SK-N-SH (cell line): ENCODE data around the gene TTK. TPM values are rescaled to one million over a fixed set of nuclear protein-coding genes. Genes with fewer than 3 reads are reported as not detected.

Experiments used
- CTCF ChIA-PET: fragments of 300-600, 350-600 bp; formaldehyde crosslinking; extraction: SDS; loops from one replicate; lab custom pipeline; 2021; lab: Yijun Ruan, JAX
- POLR2A ChIA-PET: fragments of 350-600 bp; sonication (Branson Sonifier 250); formaldehyde crosslinking; extraction: SDS; loops from one replicate; lab custom pipeline; 2020; ENCODE audit warnings: antibody characterized with exemption, inconsistent platforms; lab: Yijun Ruan, JAX
- DNase-seq: peaks from one replicate; pipeline ENCODE4 v3.0.0; 2012
- H2AFZ ChIP-seq: fragments of 200-600 bp; sonication (generic); 2 replicates; pipeline ENCODE4 v1.8.1; 2016; ENCODE audit warnings: antibody characterized with exemption, mild to moderate bottlenecking, low read depth
- H3F3A ChIP-seq: fragments of 200-600 bp; sonication (generic); replicated peaks from 2 replicates; pipeline ENCODE3; 2016; ENCODE audit warnings: antibody characterized with exemption, mild to moderate bottlenecking; ENCODE audit not compliant: insufficient read depth
- H3K27ac ChIP-seq, 2 experiments: fragments of 200-500 bp in 1 of 2; fragments of 200-600 bp in 1 of 2; sonication (Bioruptor generic) in 1 of 2; sonication (generic), shearing (Covaris generic) in 1 of 2; 2 replicates each; pipeline versions ENCODE4 v1.5.1 to v1.6.1; 2014 to 2016; ENCODE audit warnings: low read depth in 2 of 2, inconsistent platforms in 1 of 2, low read length in 1 of 2, mild to moderate bottlenecking in 1 of 2, mixed read lengths in 1 of 2
- H3K27me3 ChIP-seq: fragments of 200-600 bp; sonication (generic), shearing (Covaris generic); 2 replicates; pipeline ENCODE4 v1.6.1; 2016; ENCODE audit warnings: mixed run types; ENCODE audit not compliant: insufficient read depth
- H3K36me3 ChIP-seq, 2 experiments: fragments of 200-500 bp in 1 of 2; fragments of 200-600 bp in 1 of 2; sonication (Bioruptor generic) in 1 of 2; sonication (generic) in 1 of 2; replicated peaks in 1 of 2; 2 replicates each; pipeline versions ENCODE3 to v1.5.1; 2014 to 2016; ENCODE audit warnings: low read length in 1 of 2, mild to moderate bottlenecking in 1 of 2; ENCODE audit not compliant: insufficient read depth in 2 of 2, control insufficient read depth in 1 of 2
- H3K4me1 ChIP-seq, 2 experiments: fragments of 200-500 bp in 1 of 2; fragments of 200-600 bp in 1 of 2; sonication (Bioruptor generic) in 1 of 2; sonication (generic), shearing (Covaris generic) in 1 of 2; 2 replicates each; pipeline versions ENCODE4 v1.5.1 to v1.6.1; 2014 to 2016; ENCODE audit warnings: low read depth in 1 of 2, low read length in 1 of 2, mixed run types in 1 of 2; ENCODE audit not compliant: insufficient read depth in 2 of 2, control insufficient read depth in 1 of 2
- H3K4me2 ChIP-seq: fragments of 200-600 bp; sonication (generic), shearing (Covaris generic); 2 replicates; pipeline ENCODE4 v1.6.1; 2017; ENCODE audit warnings: mixed run types
- H3K4me3 ChIP-seq, 2 experiments: fragments of 200-500 bp in 1 of 2; fragments of 200-600 bp in 1 of 2; sonication (Bioruptor generic) in 1 of 2; sonication (generic), shearing (Covaris generic) in 1 of 2; 2 replicates each; pipeline versions ENCODE4 v1.5.1 to v1.8.1; 2014 to 2016; ENCODE audit warnings: low read depth in 2 of 2, inconsistent platforms in 1 of 2, low read length in 1 of 2, mild to moderate bottlenecking in 1 of 2, mixed read lengths in 1 of 2, moderate library complexity in 1 of 2
- H3K79me2 ChIP-seq: fragments of 200-600 bp; sonication (generic); 2 replicates; pipeline ENCODE4 v1.8.1; 2017; ENCODE audit warnings: mild to moderate bottlenecking; ENCODE audit not compliant: insufficient read depth
- H3K9ac ChIP-seq: fragments of 200-600 bp; sonication (generic); 2 replicates; pipeline ENCODE4 v1.6.1; 2017; ENCODE audit warnings: mixed run types
- H3K9me2 ChIP-seq: fragments of 200-600 bp; sonication (generic); 2 replicates; pipeline ENCODE4 v1.6.1; 2017; ENCODE audit warnings: mixed run types
- H3K9me3 ChIP-seq: fragments of 200-600 bp; sonication (generic); 2 replicates; pipeline ENCODE4 v1.6.1; 2017; ENCODE audit warnings: mixed run types, mild to moderate bottlenecking, moderate library complexity
- H4K20me1 ChIP-seq: fragments of 200-600 bp; sonication (generic); 2 replicates; pipeline ENCODE4 v1.6.1; 2017; ENCODE audit warnings: mild to moderate bottlenecking, mixed run types; ENCODE audit not compliant: insufficient read depth
- FOSL2 ChIP-seq: IDR thresholded peaks from 2 replicates; pipeline ENCODE4 v1.4.0; 2012; ENCODE audit warnings: low read depth, mild to moderate bottlenecking, moderate library complexity, borderline replicate concordance
- FOXM1 ChIP-seq: IDR thresholded peaks from 2 replicates; pipeline ENCODE4 v1.4.0; 2012; ENCODE audit warnings: low read depth, mild to moderate bottlenecking
- JUND ChIP-seq: IDR thresholded peaks from 2 replicates; pipeline ENCODE4 v1.4.0; 2012
- MEF2A ChIP-seq: IDR thresholded peaks from 2 replicates; pipeline ENCODE4 v1.4.0; 2012; ENCODE audit warnings: low read depth, borderline replicate concordance
- MXI1 ChIP-seq: IDR thresholded peaks from 2 replicates; pipeline ENCODE4 v1.6.1; 2012; ENCODE audit warnings: mild to moderate bottlenecking, low read depth, low read length, improper control_type of control experiment
- RCOR1 ChIP-seq: fragments of 150-350 bp; IDR thresholded peaks from 2 replicates; pipeline ENCODE4 v1.6.1; 2017; ENCODE audit warnings: antibody characterized with exemption, low read length
- TCF12 ChIP-seq: IDR thresholded peaks from 2 replicates; pipeline ENCODE4 v1.4.0; 2012
- TEAD4 ChIP-seq: IDR thresholded peaks from 2 replicates; pipeline ENCODE4 v1.4.0; 2012; ENCODE audit warnings: mild to moderate bottlenecking, borderline replicate concordance; ENCODE audit not compliant: insufficient read depth
- WGBS: methylation state at CpG from one replicate; pipeline ENCODE4 v1.1.6; 2017; ENCODE audit warnings: low lambda C conversion rate; 5-methylcytosine and 5-hydroxymethylcytosine counted together
- polyA plus RNA-seq, 3 experiments: library from polyadenylated mRNA; depleted of rRNA; stranded (reverse); fragments of >200 nt; gene quantifications; 2 replicates each; pipeline ENCODE4 v1.2.3, GENCODE V29; 2012
- TF ChIP-seq, protein P1 (sequence below): IDR thresholded peaks from 2 replicates; pipeline ENCODE4 v1.4.0; 2012; ENCODE audit warnings: low read depth
- TF ChIP-seq, protein P2 (sequence below): fragments of 150-350 bp; IDR thresholded peaks from 2 replicates; pipeline ENCODE4 v1.6.1; 2017; ENCODE audit warnings: antibody characterized with exemption, low read length, low read depth, borderline replicate concordance
- TF ChIP-seq, protein P3 (sequence below): IDR thresholded peaks from 2 replicates; pipeline ENCODE4 v1.6.1; 2012; ENCODE audit warnings: mild to moderate bottlenecking, low read depth, low read length, moderate library complexity
- TF ChIP-seq, protein P4 (sequence below): IDR thresholded peaks from 2 replicates; pipeline ENCODE4; 2012

TTK gene
- polyA plus RNA-seq, 1 of the 3 experiments (the other 2 are of a cell fraction), result 3.6 TPM

DNA sequence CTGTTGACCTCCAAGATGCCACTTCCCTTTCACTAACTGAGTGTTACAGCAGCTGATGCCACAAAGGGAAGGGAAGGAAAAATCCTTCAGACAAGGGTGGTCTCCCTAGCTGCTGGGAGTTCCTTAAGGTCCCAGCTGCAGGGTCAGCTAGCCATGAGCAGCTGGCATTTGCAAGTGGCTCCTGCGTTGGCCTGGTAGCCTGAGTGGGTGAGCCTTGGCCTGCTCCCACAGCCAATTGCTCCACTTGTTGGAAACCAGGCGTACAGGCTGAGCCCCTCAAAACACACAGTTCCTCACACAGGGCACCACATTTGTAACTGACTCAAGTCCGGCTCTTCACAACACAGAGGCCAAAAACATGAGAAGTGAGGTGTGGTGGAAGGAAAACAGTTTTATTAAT is 16.7 kb downstream of the TTK start:
- Histone ChIP-seq H3K79me2 (0 out of 2 replicates have a peak, but pooled peaks cover 8% of the 10 kb centered on the region), H3K9ac (no peak overlapping the region), H3K27ac (peak overlapping the region; percentile 39 to 74; a peak in 3 of 4 replicates), H3K9me3 (no peaks in the 10 kb centered on the region), H3K27me3 (no peaks in the 10 kb centered on the region), H4K20me1 (no peaks in the 10 kb centered on the region), H3K36me3 (peaks cover 7 to 19% of the 10 kb centered on the region in 2 experiments), H3K4me1 (peaks cover 2 to 10% of the 10 kb centered on the region in 2 experiments; a peak in 3 of 4 replicates), H2AFZ (peak overlapping the region; percentile 57; the same call in 1 of the 2 replicates), H3K4me2 (no peak overlapping the region), H3K9me2 (no peaks in the 10 kb centered on the region), H3K4me3 (no peak overlapping the region), H3F3A (peaks cover 9% of the 10 kb centered on the region)
- ChIA-PET POLR2A (no interaction called here), CTCF (no interaction called here)
- 100% methylated on average over 2 of the region's 3 CpGs for WGBS
- DNase-seq, result no peak
- TF ChIP-seq RCOR1 (no peak), FOSL2 (no peak), MXI1 (no peak), TEAD4 (no peak)
- TF ChIP-seq, protein P1, sequence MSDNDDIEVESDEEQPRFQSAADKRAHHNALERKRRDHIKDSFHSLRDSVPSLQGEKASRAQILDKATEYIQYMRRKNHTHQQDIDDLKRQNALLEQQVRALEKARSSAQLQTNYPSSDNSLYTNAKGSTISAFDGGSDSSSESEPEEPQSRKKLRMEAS, result no peak
- TF ChIP-seq, protein P2, sequence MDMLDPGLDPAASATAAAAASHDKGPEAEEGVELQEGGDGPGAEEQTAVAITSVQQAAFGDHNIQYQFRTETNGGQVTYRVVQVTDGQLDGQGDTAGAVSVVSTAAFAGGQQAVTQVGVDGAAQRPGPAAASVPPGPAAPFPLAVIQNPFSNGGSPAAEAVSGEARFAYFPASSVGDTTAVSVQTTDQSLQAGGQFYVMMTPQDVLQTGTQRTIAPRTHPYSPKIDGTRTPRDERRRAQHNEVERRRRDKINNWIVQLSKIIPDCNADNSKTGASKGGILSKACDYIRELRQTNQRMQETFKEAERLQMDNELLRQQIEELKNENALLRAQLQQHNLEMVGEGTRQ, result no peak

DNA sequence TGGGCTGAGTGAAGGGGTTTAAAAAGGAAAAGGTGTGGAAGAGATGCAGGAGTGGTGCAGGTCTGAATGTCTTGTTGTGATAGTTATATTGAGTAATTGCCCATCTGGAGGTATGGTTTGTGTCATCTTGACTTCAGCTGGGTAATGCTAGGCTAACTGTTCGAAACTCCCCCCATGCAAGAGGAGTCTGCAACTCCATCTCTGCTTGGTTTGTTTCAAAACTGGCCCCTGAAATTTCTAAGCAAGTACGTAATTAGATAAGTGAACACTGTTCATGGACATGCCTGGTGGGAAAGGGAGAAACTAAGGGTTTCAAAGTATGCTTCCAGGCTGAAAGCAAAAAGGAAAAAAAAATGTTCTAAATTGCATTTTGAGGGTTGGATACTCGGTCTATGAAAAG is 17.1 kb downstream of the TTK start:
- Histone ChIP-seq H3K4me3 (no peak overlapping the region), H2AFZ (peak overlapping the region; percentile 57; the same call in 1 of the 2 replicates), H4K20me1 (no peaks in the 10 kb centered on the region), H3K36me3 (peaks cover 4 to 23% of the 10 kb centered on the region in 2 experiments), H3K4me1 (peaks cover 0 to 10% of the 10 kb centered on the region in 2 experiments; a peak in 2 of 4 replicates), H3K27me3 (no peaks in the 10 kb centered on the region), H3K4me2 (no peak overlapping the region), H3K9me3 (no peaks in the 10 kb centered on the region), H3K9me2 (no peaks in the 10 kb centered on the region), H3K9ac (peak overlapping the region; percentile 40; the same call in 1 of the 2 replicates), H3K79me2 (peaks cover 8% of the 10 kb centered on the region; the same call in 1 of the 2 replicates), H3F3A (peaks cover 9% of the 10 kb centered on the region), H3K27ac (peak overlapping the region; percentile 67 to 74; a peak in 3 of 4 replicates)
- DNase-seq, result no peak
- WGBS, result 92% methylated on average over 3 of the region's 3 CpGs
- TF ChIP-seq, protein P2, result no peak
- TF ChIP-seq TCF12, result peak; percentile 11; the same call in 1 of the 2 replicates
- CTCF ChIA-PET, result no interaction called here
- POLR2A ChIA-PET, result no interaction called here

DNA sequence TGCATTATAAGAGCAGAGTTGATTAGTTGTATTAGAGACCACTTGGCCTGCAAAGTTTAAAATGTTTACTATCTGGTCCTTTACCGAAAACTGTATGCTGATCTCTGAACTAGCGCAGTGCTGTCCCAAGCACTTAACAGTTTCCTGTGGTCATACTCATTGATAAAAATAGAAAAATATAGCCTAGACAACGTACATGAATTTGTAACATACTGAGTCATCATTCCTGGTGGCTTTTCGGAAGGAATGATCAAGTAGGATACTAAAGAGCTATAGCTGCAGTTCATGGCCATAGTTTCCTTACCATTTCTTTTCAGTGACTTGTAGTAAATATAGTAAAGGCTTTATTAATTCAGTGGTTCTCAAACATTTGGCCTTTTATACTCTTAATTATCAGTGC is 18.4 kb downstream of the TTK start:
- Histone ChIP-seq H3F3A (peaks cover 9% of the 10 kb centered on the region), H3K27ac (peak overlapping the region; percentile 67 to 74), H3K9me2 (no peaks in the 10 kb centered on the region), H2AFZ (peak overlapping the region; percentile 71), H3K36me3 (peaks cover 12 to 32% of the 10 kb centered on the region in 2 experiments), H3K79me2 (peaks cover 8% of the 10 kb centered on the region; the same call in 1 of the 2 replicates), H3K9ac (peak overlapping the region; percentile 40; the same call in 1 of the 2 replicates), H3K9me3 (no peaks in the 10 kb centered on the region), H3K4me2 (peak overlapping the region; percentile 3; the same call in 1 of the 2 replicates), H3K4me1 (peaks cover 0 to 10% of the 10 kb centered on the region in 2 experiments; a peak in 2 of 4 replicates), H3K4me3 (no peak overlapping the region), H4K20me1 (no peaks in the 10 kb centered on the region), H3K27me3 (no peaks in the 10 kb centered on the region)
- POLR2A ChIA-PET, result no interaction called here
- CTCF ChIA-PET, result no interaction called here
- no peak for DNase-seq
- 44% methylated on average over 4 of the region's 4 CpGs for WGBS
- peak; percentile 84 for TF ChIP-seq MEF2A
- peak; percentile 39; the same call in 1 of the 2 replicates for TF ChIP-seq FOSL2
- TF ChIP-seq, protein P3, sequence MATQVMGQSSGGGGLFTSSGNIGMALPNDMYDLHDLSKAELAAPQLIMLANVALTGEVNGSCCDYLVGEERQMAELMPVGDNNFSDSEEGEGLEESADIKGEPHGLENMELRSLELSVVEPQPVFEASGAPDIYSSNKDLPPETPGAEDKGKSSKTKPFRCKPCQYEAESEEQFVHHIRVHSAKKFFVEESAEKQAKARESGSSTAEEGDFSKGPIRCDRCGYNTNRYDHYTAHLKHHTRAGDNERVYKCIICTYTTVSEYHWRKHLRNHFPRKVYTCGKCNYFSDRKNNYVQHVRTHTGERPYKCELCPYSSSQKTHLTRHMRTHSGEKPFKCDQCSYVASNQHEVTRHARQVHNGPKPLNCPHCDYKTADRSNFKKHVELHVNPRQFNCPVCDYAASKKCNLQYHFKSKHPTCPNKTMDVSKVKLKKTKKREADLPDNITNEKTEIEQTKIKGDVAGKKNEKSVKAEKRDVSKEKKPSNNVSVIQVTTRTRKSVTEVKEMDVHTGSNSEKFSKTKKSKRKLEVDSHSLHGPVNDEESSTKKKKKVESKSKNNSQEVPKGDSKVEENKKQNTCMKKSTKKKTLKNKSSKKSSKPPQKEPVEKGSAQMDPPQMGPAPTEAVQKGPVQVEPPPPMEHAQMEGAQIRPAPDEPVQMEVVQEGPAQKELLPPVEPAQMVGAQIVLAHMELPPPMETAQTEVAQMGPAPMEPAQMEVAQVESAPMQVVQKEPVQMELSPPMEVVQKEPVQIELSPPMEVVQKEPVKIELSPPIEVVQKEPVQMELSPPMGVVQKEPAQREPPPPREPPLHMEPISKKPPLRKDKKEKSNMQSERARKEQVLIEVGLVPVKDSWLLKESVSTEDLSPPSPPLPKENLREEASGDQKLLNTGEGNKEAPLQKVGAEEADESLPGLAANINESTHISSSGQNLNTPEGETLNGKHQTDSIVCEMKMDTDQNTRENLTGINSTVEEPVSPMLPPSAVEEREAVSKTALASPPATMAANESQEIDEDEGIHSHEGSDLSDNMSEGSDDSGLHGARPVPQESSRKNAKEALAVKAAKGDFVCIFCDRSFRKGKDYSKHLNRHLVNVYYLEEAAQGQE, result no peak
- no peak for TF ChIP-seq FOXM1
- TF ChIP-seq TCF12, result peak; percentile 19; the same call in 1 of the 2 replicates
- TF ChIP-seq JUND, result peak; percentile 57; the same call in 1 of the 2 replicates
- TF ChIP-seq, protein P4, sequence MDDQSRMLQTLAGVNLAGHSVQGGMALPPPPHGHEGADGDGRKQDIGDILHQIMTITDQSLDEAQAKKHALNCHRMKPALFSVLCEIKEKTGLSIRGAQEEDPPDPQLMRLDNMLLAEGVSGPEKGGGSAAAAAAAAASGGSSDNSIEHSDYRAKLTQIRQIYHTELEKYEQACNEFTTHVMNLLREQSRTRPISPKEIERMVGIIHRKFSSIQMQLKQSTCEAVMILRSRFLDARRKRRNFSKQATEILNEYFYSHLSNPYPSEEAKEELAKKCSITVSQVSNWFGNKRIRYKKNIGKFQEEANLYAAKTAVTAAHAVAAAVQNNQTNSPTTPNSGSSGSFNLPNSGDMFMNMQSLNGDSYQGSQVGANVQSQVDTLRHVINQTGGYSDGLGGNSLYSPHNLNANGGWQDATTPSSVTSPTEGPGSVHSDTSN, result peak; percentile 42; the same call in 1 of the 2 replicates
